NCI-H774 (cell line): Measurements from ENCODE around the gene PIAS4.

ENCODE experiments used
- DNase-seq: peaks from one replicate; lab custom pipeline; 2025; lab: John Stamatoyannopoulos, UW

PIAS4 gene

GRCh38 chr19:4059891-4060620, 52.5 kb downstream of the PIAS4 start:
- no peak for DNase-seq

GRCh38 chr19:4060621-4061177, 53.2 kb downstream of the PIAS4 start:
- no peak for DNase-seq

GRCh38 chr19:4061178-4061682, 53.7 kb downstream of the PIAS4 start:
- DNase-seq, result peak; percentile 58

GRCh38 chr19:4061683-4062418, 54.3 kb downstream of the PIAS4 start:
- peak; percentile 78 for DNase-seq

DNA sequence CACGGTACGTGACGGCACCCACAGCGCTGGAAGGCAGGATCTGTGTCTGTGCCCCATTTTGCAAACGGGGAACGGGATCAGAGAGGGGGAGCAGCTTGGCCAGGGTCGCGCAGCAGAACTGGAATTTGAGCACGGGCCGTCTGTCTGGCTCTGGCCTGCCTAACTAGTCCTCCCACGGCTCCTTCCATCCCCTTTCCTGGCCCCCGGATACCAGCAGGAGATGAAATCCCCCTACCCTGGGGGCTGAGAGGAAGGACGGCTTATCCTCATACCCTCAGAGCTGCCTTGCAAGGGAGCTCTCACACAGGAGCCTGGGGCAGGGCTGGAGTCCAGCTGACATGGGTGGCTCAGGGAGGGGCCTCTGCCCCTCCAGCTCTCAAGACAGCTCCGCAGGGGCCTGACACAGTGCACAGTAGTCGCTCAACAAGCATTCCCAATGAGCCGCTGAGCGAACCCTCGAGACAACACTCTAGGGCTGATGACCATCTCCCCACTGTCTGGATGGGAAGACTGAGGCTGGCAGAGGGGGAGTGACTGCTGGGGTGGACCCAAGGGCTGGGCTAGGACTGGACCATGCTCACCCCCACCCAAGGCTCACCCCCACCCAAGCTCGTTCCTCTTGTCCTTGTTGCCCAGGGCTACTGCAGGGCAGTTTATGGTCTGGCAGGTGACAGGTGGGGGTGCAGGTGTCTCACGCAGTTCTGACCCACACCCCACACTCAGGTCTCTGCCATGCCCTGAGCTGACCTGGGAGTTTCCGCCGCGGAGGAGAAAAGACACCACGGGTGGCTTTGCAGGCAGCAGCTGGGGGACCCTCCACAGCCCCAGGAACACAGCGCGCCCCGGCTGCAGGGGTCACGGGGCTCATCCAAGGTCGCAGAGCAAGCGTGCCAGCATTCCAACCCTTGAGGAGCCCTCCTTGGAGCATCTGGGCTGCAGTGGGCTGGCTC, 55.2 kb downstream of the PIAS4 start:
- DNase-seq, result no peak

DNA sequence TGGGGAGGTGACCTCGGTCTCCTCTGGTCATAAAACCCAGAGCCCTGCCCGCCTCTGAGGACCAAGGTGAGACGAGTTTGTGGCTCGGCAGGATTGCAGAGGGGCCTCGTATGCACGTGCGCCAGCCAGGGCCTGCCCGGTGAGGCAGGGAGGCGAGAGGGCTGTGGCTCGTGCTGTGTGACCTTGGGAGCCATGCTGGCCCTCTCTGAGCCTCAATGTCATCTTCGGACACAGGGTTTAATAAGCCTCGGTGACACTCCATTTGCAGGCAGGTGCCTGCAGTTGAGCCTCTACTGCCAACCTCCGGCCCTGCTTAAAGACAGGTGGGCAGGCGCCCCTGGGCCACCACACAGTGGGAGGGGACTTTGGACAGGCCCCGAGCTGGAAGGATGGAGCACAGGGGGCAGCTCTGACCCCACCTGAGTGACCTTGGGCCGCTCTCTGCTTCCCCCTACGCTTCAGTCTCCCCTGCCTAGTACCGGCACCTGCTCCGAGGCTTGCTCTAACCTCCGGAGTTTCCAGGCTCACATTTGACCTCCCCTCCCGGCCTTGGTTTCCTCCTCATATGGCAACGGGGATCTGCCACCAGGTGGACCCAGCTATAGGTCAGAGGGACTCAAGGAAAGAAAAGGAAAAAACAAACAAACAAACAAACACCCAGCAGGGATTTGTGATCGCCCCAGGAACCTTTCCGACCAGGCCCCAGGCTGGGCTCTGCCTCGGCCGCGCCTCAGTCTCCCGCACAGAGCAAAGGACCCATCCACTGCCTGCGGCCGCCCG, 56.0 kb downstream of the PIAS4 start:
- no peak for DNase-seq

GRCh38 chr19:4064149-4064495, 56.6 kb downstream of the PIAS4 start:
- no peak for DNase-seq

DNA sequence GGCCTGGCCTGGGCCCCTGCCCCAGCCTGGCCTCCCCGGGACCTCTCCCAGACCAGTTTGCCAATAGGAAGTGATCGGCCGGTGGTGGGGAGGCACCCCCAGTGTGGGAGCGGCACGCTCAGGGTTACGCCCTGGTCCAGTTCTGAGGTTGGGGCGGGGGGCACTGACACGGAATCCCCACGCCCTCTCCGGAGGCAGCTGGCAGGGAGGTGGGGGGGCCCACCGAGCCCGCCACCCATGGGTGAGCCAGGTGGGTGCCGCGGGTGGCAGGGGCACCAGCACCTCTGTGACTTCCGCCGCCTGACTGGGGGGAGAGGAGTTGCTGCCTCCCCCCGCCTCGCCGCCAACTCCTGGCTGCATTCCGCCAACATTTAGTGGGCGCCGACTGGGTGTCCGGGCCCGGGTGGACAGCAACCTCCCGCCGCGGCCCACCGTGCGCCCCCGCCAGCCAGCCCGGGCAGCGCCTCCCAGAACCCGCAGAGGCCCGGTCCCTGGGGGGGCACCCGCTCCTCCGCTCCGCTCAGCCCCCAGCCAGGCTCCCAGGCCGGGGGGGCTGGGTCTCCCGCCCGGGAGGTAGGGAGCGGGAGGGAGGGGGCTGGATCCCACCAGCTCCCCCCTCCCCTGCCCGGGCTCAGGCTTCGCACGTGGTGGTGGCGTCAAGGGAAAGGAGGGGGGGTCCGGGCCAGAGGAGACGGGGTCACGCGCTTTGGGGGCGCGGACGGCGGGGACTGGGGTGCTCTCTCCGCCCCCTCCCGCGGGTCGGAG, 57.1 kb downstream of the PIAS4 start:
- DNase-seq, result no peak

DNA sequence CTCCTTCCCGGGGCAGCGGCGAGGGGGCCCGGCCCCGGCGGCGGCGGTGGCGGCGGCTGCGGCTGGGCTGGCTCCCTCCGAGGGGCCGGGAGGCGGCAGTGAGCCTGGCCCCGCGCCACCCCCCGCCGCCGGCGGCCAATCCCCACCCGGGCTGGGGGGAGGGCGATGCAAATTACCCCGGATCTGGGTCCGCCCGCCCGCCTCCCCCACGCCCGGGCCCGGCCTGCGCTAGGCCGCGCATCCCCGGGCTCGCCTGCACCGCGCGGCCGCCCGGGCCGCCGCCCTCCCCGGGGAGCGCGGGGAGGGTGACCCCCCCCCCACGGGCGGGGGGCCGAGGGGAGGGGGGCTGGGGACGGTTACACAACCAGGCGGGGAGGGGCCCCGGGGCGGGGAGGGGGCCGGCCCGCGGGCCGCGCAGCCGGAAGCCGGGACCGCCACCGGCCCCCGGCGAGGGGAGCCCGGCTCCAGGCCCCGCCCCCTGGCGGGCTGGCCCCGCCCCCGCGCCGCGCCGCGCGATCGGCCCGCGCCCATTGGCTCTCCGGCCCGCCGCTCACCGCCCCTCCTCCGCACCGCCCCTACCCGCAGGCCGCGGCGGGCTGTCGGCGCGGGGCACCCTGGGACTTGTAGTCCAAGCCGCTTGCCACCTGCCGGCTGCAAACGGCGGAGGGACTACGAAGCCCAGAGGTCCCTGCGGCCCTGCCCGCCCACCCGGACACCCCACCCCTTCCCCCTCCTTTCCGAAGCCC, 58.1 kb downstream of the PIAS4 start:
- DNase-seq, result peak; percentile 94

DNA sequence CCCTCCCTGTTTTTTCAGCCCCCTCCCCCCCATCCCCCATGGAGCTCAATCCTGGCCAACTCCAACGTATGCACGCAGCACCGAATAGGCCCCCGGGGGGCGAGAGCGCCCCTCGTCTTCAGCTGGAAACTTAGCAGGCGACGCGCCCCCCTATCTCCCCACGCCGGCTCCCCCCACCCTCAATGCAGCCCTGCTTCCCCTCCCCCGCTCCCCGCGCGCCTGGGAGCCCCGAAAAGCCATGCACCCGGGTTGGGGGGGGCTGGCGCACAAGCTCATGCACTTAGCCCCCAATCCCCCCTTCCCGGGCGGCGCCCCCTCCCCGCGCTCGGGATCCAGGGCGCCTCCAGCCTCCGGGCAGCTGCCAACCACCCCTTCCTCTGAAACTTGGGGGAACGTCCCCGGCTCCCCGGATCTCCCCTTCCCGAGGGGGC, 58.7 kb downstream of the PIAS4 start:
- no peak for DNase-seq

GRCh38 chr19:4066682-4067395, 59.3 kb downstream of the PIAS4 start, which contains the start of gene ZBTB7A:
ZBTB7A (minus strand) TSS chr19:4066899; CDS start chr19:4055232, 11,667 bp downstream.
- DNase-seq, result peak; percentile 36

DNA sequence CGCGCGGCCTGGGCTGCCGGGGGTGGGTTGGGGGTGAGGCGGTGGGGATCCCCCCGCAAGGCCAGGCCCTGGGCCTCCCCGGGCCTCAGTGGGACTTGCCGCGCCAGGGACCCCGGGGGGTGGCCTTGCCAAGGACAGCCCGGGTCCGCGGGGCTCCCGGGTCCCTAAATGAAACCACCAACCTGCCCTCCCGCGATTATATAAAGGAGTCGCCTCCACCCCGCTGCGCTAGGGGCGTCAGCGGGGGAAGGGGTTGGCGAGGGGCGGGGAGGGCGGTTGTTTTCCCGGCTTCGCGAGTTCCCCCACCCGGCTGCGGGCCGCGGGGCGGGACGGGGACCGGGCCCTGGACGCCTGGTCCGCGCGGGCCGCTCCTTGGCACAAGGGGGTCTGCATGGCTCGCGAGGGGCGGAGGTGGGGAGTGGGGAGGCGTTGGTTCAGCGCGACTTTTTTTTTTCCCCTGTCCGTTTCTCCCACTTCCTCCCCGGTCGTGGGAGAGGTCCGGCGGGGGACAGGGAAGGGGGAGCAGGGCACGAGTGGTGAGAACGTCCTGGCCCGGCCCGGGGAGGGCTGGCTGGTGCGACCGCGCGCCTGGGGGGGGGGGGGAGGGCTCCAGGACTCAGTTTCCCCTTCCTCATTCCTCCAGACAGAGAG, 60.0 kb downstream of the PIAS4 start:
- no peak for DNase-seq

- no peak for DNase-seq
Observed at GRCh38 chr19:4068047-4068966, 60.8 kb downstream of the PIAS4 start.

DNA sequence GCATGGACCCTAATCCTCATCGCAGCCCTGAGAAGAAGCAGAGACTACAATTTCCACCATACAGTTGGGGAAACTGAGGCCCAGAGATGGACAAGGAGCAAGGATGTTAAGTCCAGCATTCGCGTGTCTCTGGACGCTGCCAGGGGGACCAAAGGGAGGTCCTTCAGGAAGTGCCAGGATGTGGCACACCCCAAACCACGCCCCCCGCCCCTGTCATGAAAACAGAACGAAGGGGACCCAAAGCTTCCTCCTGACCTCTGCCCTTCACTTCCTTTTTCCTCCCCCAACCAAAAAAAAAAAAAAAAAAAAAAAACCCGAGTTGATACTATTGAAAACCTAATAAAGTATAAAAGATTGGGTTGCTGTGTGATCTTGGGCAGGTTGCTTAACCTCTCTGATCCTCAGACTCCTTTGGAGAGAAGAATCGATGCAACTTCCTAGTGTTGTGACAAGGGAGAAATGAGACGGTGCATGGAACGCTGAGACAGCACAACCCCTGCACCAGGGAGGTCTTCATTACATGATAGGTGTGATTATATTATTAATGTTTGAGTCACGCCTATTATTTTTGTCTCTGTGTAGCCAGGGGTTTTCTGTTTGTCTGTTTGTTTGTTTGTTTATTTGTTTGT, 61.9 kb downstream of the PIAS4 start:
- no peak for DNase-seq

GRCh38 chr19:4071610-4072009, 64.1 kb downstream of the PIAS4 start:
- no peak for DNase-seq

- DNase-seq, result no peak
Observed at GRCh38 chr19:4075373-4075772, 67.8 kb downstream of the PIAS4 start.

DNA sequence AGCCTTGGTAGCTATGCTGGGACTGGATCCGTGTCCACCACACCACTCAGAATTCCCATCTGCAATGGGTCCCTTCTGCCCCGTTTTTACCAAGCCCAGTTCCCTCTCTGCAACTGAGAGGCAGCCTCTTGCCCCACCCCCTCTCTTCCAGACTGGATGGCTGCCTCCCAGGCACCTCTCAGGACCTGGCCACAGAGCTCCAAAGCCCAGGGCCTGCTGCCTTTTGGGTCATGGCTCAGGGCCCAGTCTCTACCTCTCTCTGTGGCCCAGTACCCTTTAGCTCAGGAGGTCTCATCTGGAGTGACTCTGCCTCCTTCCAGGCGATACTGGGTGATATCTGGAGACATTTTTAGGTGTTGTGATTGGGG, 69.5 kb downstream of the PIAS4 start:
- DNase-seq, result no peak
